Thyroid gland (tissue), 4 donors: ENCODE results near the gene SPIC.

Experiments used
- POLR2A ChIP-seq, 2 donors: fragments of 450-650 bp; IDR thresholded peaks; one replicate each; pipeline ENCODE4 v1.6.1; 2017; ENCODE audit warnings: antibody characterized with exemption in 2 of 2, mild to moderate bottlenecking in 2 of 2, moderate library complexity in 1 of 2
- TF ChIP-seq, protein P1 (sequence below), 6 experiments: fragments of 200-600 bp in 3 of 6; fragments of 450-650 bp in 3 of 6; sonication (generic) in 3 of 6; IDR thresholded peaks; one replicate each; pipeline ENCODE4 v1.5.1; 2016 to 2019; ENCODE audit warnings: antibody characterized with exemption in 6 of 6, mild to moderate bottlenecking in 2 of 6, inconsistent platforms in 1 of 6, moderate library complexity in 1 of 6

DNA sequence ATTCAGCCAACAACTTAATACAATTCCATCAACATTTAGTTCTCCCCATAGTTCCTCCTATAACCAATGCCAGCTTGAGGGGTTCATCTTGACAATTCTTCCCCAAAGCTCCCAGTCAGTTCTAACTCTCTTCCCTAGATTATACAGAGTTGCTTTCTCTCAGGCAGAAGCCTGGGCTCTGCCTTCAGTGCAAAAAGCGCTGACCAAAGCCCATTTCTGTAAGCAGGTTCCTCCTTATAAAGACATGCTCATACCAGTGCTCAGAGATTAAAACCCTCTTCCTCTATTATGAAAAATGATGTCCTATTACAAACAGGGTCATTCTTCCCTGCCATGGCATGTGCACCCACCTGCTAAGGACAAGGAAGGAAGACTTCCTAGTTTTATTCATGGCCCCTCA is 16.2 kb downstream of the SPIC start:
- TF ChIP-seq, protein P1, sequence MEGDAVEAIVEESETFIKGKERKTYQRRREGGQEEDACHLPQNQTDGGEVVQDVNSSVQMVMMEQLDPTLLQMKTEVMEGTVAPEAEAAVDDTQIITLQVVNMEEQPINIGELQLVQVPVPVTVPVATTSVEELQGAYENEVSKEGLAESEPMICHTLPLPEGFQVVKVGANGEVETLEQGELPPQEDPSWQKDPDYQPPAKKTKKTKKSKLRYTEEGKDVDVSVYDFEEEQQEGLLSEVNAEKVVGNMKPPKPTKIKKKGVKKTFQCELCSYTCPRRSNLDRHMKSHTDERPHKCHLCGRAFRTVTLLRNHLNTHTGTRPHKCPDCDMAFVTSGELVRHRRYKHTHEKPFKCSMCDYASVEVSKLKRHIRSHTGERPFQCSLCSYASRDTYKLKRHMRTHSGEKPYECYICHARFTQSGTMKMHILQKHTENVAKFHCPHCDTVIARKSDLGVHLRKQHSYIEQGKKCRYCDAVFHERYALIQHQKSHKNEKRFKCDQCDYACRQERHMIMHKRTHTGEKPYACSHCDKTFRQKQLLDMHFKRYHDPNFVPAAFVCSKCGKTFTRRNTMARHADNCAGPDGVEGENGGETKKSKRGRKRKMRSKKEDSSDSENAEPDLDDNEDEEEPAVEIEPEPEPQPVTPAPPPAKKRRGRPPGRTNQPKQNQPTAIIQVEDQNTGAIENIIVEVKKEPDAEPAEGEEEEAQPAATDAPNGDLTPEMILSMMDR (IDR thresholded peaks at IDR 0.05), result no peak
- TF ChIP-seq POLR2A (IDR thresholded peaks at IDR 0.05), result no peak
